ENCODE measurements around the gene UGGT2.

Gene UGGT2

GRCh38 chr13:95756072-95756471 lies 297.1 kb downstream of the UGGT2 start:
- Histone ChIP-seq H3K36me3 (ENCODE audit: control insufficient read depth, low read length) (0 out of 2 replicates have a peak, but pooled peaks cover 2% of the 10 kb centered on the region), H4K20me1 (ENCODE audit: control insufficient read depth, insufficient read depth, low read depth, low read length) (no peaks in the 10 kb centered on the region), H3K4me1 (ENCODE audit: control insufficient read depth, low read length) (no peaks in the 10 kb centered on the region), H3K9me2 (replicated peaks; ENCODE audit: control insufficient read depth, low read length) (no peaks in the 10 kb centered on the region), H3K79me2 (ENCODE audit: control insufficient read depth, low read length) (peaks cover 6% of the 10 kb centered on the region), H3K4me2 (ENCODE audit: low read length) (no peak overlapping the region), H3K9me3 (ENCODE audit: control insufficient read depth, insufficient read depth, low read length) (no peaks in the 10 kb centered on the region), H3K27me3 (ENCODE audit: control insufficient read depth, low read length) (no peaks in the 10 kb centered on the region), H3F3A (ENCODE audit: control insufficient read depth, insufficient read depth) (no peaks in the 10 kb centered on the region), H3K4me3 (ENCODE audit: low read length) (no peak overlapping the region), H3K27ac (ENCODE audit: low read depth, low read length) (no peak overlapping the region)
- TF ChIP-seq EZH2phosphoT487 (IDR thresholded peaks at IDR 0.05; ENCODE audit: borderline replicate concordance, low read length), result no peak
- no peak for TF ChIP-seq CTCF (IDR thresholded peaks at IDR 0.05; ENCODE audit: low read depth, low read length, poor library complexity, severe bottlenecking)

GRCh38 chr13:95754069-95754468 lies 299.1 kb downstream of the UGGT2 start:
- Histone ChIP-seq H3K4me2 (ENCODE audit: low read length) (no peak overlapping the region), H4K20me1 (ENCODE audit: control insufficient read depth, insufficient read depth, low read depth, low read length) (no peaks in the 10 kb centered on the region), H3K9me2 (replicated peaks; ENCODE audit: control insufficient read depth, low read length) (no peaks in the 10 kb centered on the region), H3K27me3 (ENCODE audit: control insufficient read depth, low read length) (no peaks in the 10 kb centered on the region), H3K4me3 (ENCODE audit: low read length) (no peak overlapping the region), H3K9me3 (ENCODE audit: control insufficient read depth, insufficient read depth, low read length) (no peaks in the 10 kb centered on the region), H3K4me1 (ENCODE audit: control insufficient read depth, low read length) (no peaks in the 10 kb centered on the region), H3F3A (ENCODE audit: control insufficient read depth, insufficient read depth) (no peaks in the 10 kb centered on the region), H3K36me3 (ENCODE audit: control insufficient read depth, low read length) (no peaks in the 10 kb centered on the region), H3K79me2 (ENCODE audit: control insufficient read depth, low read length) (peaks cover 6% of the 10 kb centered on the region), H3K27ac (ENCODE audit: low read depth, low read length) (no peak overlapping the region)
- TF ChIP-seq CTCF (IDR thresholded peaks at IDR 0.05; ENCODE audit: low read depth, low read length, poor library complexity, severe bottlenecking), result no peak
- TF ChIP-seq EZH2phosphoT487 (IDR thresholded peaks at IDR 0.05; ENCODE audit: borderline replicate concordance, low read length), result no peak

- Histone ChIP-seq H3K27me3 (ENCODE audit: control insufficient read depth, low read length) (no peaks in the 10 kb centered on the region), H3K4me1 (ENCODE audit: control insufficient read depth, low read length) (no peaks in the 10 kb centered on the region), H3F3A (ENCODE audit: control insufficient read depth, insufficient read depth) (no peaks in the 10 kb centered on the region), H4K20me1 (ENCODE audit: control insufficient read depth, insufficient read depth, low read depth, low read length) (no peaks in the 10 kb centered on the region), H3K9me2 (replicated peaks; ENCODE audit: control insufficient read depth, low read length) (no peaks in the 10 kb centered on the region), H3K4me3 (ENCODE audit: low read length) (no peak overlapping the region), H3K27ac (ENCODE audit: low read depth, low read length) (no peak overlapping the region), H3K4me2 (ENCODE audit: low read length) (no peak overlapping the region), H3K79me2 (ENCODE audit: control insufficient read depth, low read length) (peaks cover 6% of the 10 kb centered on the region), H3K36me3 (ENCODE audit: control insufficient read depth, low read length) (no peaks in the 10 kb centered on the region), H3K9me3 (ENCODE audit: control insufficient read depth, insufficient read depth, low read length) (no peaks in the 10 kb centered on the region)
- TF ChIP-seq EZH2phosphoT487 (IDR thresholded peaks at IDR 0.05; ENCODE audit: borderline replicate concordance, low read length) (no peak), CTCF (IDR thresholded peaks at IDR 0.05; ENCODE audit: low read depth, low read length, poor library complexity, severe bottlenecking) (no peak)
Measured at GRCh38 chr13:95752677-95753076, 300.5 kb downstream of the UGGT2 start.

Measured in DOHH2 (cell line).